GM20000 (cell line): ENCODE data around the gene ITGA6.

Source experiments
- DNase-seq: peaks from one replicate; pipeline ENCODE4 v3.0.0; 2012; ENCODE audit warnings: low spot score
- TF ChIP-seq, protein P1 (sequence below): IDR thresholded peaks from 2 replicates; pipeline ENCODE4 v1.5.1; 2012; ENCODE audit warnings: mild to moderate bottlenecking, control low read depth; ENCODE audit errors: extremely low read depth, missing control alignments

The ITGA6 gene

DNA sequence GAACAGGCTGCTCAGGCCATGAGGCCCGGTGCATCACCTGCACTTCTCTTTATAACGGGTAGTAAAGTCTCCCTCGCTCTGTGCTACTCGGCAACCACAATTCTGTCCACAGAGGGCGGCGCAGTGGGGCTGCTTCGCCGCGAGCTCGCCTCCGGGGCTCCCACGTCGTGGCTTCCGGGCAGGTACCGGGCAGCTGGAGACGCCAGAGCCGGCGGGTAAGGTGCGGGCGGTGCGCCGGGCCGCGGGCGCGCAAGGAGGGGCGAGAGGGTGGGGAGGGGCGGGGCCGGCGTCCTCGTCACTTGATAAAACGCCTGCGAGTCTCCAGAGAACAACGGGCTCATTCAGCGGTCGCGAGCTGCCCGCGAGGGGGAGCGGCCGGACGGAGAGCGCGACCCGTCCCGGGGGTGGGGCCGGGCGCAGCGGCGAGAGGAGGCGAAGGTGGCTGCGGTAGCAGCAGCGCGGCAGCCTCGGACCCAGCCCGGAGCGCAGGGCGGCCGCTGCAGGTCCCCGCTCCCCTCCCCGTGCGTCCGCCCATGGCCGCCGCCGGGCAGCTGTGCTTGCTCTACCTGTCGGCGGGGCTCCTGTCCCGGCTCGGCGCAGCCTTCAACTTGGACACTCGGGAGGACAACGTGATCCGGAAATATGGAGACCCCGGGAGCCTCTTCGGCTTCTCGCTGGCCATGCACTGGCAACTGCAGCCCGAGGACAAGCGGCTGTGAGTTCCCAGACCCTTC, at the start of gene ITGA6:
Gene ITGA6 (plus strand): TSS at position 331 of the 734 bp plus-strand sequence.
- TF ChIP-seq, protein P1, sequence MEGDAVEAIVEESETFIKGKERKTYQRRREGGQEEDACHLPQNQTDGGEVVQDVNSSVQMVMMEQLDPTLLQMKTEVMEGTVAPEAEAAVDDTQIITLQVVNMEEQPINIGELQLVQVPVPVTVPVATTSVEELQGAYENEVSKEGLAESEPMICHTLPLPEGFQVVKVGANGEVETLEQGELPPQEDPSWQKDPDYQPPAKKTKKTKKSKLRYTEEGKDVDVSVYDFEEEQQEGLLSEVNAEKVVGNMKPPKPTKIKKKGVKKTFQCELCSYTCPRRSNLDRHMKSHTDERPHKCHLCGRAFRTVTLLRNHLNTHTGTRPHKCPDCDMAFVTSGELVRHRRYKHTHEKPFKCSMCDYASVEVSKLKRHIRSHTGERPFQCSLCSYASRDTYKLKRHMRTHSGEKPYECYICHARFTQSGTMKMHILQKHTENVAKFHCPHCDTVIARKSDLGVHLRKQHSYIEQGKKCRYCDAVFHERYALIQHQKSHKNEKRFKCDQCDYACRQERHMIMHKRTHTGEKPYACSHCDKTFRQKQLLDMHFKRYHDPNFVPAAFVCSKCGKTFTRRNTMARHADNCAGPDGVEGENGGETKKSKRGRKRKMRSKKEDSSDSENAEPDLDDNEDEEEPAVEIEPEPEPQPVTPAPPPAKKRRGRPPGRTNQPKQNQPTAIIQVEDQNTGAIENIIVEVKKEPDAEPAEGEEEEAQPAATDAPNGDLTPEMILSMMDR, result no peak
- peak; percentile 74 for DNase-seq

DNA sequence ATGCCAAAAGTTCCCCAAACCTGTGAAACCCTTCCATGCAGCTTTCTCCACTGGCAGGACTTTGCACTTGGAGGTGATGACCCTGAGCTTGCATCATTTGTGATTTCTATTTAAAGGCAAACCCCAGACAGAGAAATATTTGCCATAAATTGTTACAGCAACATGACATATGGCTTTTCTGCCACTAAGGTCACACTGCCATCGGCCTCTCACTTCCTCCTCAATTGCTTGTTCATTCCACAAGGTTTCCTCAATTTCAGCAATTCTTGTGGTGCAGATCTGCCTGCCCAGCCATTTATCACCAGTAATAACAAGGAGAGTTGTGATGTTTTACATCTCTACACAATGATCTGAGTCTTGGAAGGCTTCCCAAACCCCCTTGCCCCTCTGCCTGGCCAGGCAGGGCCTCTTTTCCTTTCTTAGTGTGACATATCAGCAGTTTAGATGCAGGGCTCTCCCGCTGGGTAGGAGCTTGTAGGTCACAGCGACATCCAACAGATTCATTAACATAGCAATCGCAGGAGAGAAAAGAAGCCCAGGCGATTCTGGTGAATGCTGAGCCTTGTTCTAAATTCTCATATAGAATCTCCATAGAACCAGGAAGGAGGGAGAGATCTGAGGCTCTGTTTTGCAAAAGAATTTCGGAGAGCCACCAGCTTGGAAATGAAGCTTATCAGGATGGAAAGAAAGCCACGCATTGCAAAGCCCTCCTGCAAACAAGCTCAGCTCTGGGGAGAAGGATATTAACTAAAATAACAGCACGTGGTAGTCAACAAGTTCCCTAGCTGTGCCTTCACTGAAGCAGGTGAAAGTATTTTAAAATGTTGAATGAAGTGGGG, 46.7 kb upstream of the ITGA6 start:
- DNase-seq, result no peak
- TF ChIP-seq, protein P1, result no peak

DNA sequence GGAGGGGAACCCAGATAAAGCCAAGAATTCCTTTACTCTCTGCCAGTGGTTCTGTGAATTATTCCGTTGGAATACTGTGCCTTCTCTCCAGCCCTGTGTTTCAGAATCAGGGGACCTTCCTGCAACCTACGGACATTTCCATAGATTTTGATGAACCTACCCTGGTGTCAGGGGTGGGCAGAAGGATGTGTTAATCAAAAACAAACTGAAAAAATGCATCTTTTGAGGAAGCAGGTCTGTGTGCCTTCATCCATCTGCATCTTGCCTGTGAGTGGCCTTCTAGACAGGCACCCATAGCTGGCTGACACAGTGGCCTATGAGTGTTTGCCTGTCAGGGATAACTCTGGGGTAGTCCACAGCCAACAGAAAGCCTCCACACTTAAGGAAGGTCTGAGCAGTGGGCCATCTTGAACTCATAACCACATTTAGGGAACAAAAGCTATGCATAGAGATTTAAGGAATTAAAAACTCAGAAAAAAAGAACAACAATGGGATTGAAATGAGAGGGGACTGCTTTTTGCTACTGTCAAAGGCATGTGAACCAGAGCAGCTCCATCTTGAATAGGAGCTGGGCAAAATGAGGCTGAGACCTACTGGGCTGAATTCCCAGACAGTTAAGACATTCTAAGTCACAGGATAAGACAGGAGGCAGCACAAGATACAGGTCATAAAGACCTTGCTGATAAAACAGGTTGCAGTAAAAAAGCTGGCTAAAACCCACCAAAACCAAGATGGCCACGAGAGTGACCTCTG, 45.9 kb upstream of the ITGA6 start:
- TF ChIP-seq, protein P1, result no peak
- DNase-seq, result no peak

DNA sequence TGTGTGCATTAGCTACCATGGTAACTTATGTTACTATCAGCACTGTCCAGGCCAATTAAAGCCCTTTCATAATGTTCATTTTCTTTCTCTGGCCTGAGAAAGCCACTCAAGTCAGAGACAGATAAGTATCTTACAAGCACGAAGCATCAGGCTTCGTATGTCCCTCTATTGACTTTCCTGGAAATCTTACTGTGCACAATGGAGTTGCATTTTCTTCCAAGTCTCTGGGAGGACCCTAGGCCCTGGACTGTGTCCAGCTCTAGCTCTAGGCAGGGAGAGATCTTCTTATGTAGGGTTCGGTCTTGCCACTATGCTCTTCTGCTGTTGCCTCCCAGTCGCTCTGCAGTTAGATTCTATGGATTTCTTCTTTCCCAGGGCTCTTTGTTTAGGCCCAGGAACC, 40.0 kb upstream of the ITGA6 start:
- TF ChIP-seq, protein P1, result no peak
- no peak for DNase-seq

- no peak for DNase-seq
Observed at GRCh38 chr2:172389685-172390339, 37.6 kb upstream of the ITGA6 start.

GRCh38 chr2:172394002-172394401, 33.4 kb upstream of the ITGA6 start:
- TF ChIP-seq, protein P1, result no peak
- DNase-seq, result no peak

More at GRCh38 chr2:172389685-172390339, 37.6 kb upstream of the ITGA6 start:
- TF ChIP-seq, protein P1, result no peak
